CD4-positive, alpha-beta T cell treated with Interleukin-15 for 4 hours (primary cell): ENCODE results near the gene CERS1.
A peak's percentile ranks its signal among the peaks of the same experiment; 100 is the strongest.

ENCODE experiments used
- DNase-seq: peaks from one replicate; pipeline ENCODE4 v3.0.0-alpha.2; 2020; ENCODE audit warnings: low spot score

The CERS1 gene

GRCh38 chr19:18870531-18871172 lies 25.3 kb downstream of the CERS1 start:
- DNase-seq: no peak

GRCh38 chr19:18869781-18870530 lies 26.0 kb downstream of the CERS1 start:
- no peak for DNase-seq

GRCh38 chr19:18869023-18869618 lies 26.8 kb downstream of the CERS1 start:
- DNase-seq: no peak

GRCh38 chr19:18868380-18869022 lies 27.5 kb downstream of the CERS1 start:
- no peak for DNase-seq

- no peak for DNase-seq
These were observed 28.2 kb downstream of the CERS1 start for GRCh38 chr19:18867751-18868150.

GRCh38 chr19:18867199-18867598 lies 28.8 kb downstream of the CERS1 start:
- DNase-seq: no peak

GRCh38 chr19:18866800-18867123 lies 29.2 kb downstream of the CERS1 start:
- DNase-seq: no peak

GRCh38 chr19:18865973-18866799 lies 29.8 kb downstream of the CERS1 start:
- peak; percentile 49 for DNase-seq

GRCh38 chr19:18865106-18865972 lies 30.6 kb downstream of the CERS1 start:
- no peak for DNase-seq

GRCh38 chr19:18863843-18864362 lies 32.1 kb downstream of the CERS1 start:
- no peak for DNase-seq

- no peak for DNase-seq
These were observed 32.7 kb downstream of the CERS1 start for GRCh38 chr19:18862976-18863842.

- no peak for DNase-seq
These were observed 34.0 kb downstream of the CERS1 start for GRCh38 chr19:18861917-18862316.

- DNase-seq: no peak
These were observed 34.7 kb downstream of the CERS1 start for GRCh38 chr19:18861235-18861634.

- no peak for DNase-seq
These were observed 35.2 kb downstream of the CERS1 start for GRCh38 chr19:18860725-18861124.

- no peak for DNase-seq
These were observed 35.7 kb downstream of the CERS1 start for GRCh38 chr19:18860302-18860700.

- no peak for DNase-seq
These were observed 36.2 kb downstream of the CERS1 start for GRCh38 chr19:18859676-18860301.

- DNase-seq: no peak
These were observed 36.9 kb downstream of the CERS1 start for GRCh38 chr19:18858906-18859646.

- no peak for DNase-seq
These were observed 38.7 kb downstream of the CERS1 start for GRCh38 chr19:18857223-18857622.
